GM18502 (cell line): ENCODE results near the gene TUBB4A.
"Not testable (repeated sequence)": the region's sequence is repeated elsewhere in the genome, so short reads cannot be mapped to it uniquely, and the experiment has no call there.

Experiments used
- ATAC-seq: cut with Tn5 transposase; IDR thresholded peaks from one replicate; pipeline ENCODE4 v1.9.1; 2021; ENCODE audit warnings: mild to moderate bottlenecking; ENCODE audit not compliant: unreplicated experiment, poor library complexity

TUBB4A gene

GRCh38 chr19:6501740-6502648 is at the start of gene TUBB4A:
TUBB4A (minus strand) TSS chr19:6502309; CDS start chr19:6502212, 97 bp downstream.
- no peak for ATAC-seq

GRCh38 chr19:6551091-6551490 is 49.0 kb upstream of the TUBB4A start:
- no peak for ATAC-seq

DNA sequence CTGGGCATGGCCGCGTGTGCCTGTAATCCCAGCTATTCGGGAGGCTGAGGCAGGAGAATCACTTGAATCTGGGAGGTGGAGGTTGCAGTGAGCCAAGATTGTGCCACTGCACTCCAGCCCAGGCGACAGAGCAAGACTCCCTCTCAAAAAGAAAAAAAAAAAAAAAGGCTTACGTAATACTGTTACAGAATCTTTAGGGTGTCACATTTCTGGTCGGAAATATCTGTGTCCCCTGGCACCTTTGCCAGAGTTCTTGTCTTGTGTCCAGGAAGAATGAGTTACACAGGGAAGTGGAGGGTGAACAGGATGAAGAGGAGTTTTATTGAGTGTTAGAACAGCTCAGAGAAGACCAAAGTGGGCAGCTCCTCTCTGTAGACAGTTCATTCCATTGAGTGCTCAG is 48.6 kb upstream of the TUBB4A start:
- not testable (repeated sequence) for ATAC-seq

DNA sequence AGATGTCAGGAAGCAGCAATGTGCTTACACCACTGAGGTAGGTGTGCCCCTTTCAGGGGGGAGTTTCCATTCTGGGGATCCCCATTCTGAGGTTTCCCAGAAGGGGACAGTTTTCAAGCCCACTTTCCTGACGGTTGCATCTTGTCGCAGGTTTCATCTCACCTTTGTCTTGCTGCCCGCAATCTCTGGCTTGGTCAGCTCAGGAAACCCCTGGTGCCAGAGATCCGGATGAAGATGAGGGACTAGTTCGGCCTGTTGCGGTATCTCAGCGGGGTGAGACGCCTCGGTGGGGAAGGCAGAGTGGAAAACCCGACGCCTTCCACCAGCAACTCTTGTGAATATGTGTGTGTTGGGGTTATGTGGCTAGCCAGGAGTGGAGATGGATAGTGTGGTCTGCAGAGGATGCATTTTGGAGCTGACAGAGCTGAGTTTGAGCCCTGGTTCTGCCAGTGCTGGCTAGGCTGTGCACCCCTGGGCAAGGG is 41.8 kb upstream of the TUBB4A start:
- ATAC-seq, result no peak

DNA sequence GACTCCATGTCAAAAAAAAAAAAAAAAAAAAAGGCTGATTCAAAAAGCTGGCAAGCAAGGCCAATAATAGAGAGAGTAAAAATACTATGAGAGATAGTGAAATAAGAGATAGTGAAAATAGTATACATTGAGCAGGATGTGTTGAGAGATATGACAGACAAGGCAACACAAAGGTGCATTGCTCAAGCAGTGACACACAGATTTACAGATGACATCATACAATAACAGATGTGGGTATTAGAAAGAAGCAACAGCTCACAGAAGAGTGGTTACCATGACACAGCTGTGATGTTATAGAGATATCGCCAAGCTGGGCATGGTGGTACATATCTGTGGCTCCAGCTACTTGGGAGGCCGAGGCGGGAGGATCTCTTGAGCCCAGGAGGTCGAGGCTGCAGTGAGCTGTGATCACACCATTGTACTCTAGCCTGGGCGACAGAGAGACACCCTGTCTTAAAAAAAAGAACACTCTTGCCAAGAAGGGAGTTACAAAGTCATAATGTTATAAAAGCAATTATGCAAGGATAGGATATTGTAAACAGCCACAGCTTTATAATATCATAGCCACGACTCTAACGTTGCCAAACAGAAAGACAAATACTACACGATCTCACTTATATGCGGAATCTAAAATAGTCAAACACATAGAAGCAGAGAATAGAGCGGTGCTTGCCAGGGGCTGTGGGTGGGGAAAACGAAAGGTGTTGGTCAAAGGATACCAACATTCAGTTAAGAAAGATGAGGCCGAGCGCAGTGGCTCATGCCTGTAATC is 39.0 kb upstream of the TUBB4A start:
- ATAC-seq, result no peak

GRCh38 chr19:6539514-6539913 is 37.4 kb upstream of the TUBB4A start:
- no peak for ATAC-seq

GRCh38 chr19:6535558-6536137 is 33.5 kb upstream of the TUBB4A start:
- ATAC-seq, result no peak

DNA sequence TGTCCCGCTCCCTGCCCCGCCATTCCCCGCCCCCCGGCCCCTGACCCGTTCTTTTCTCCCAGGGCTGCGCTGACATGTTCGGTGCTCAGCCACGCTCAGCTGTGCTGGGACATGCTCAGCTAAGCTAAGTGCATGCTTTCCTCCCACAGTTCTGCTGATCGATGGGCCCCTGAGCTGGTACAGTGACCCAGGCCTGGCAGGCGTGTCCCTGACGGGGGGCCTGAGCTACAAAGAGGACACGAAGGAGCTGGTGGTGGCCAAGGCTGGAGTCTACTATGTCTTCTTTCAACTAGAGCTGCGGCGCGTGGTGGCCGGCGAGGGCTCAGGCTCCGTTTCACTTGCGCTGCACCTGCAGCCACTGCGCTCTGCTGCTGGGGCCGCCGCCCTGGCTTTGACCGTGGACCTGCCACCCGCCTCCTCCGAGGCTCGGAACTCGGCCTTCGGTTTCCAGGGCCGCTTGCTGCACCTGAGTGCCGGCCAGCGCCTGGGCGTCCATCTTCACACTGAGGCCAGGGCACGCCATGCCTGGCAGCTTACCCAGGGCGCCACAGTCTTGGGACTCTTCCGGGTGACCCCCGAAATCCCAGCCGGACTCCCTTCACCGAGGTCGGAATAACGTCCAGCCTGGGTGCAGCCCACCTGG is 32.5 kb upstream of the TUBB4A start:
- no peak for ATAC-seq

GRCh38 chr19:6533746-6534418 is 31.8 kb upstream of the TUBB4A start:
- no peak for ATAC-seq

GRCh38 chr19:6533000-6533328 is 30.9 kb upstream of the TUBB4A start:
- no peak for ATAC-seq

- ATAC-seq, result no peak
These were observed 30.3 kb upstream of the TUBB4A start for GRCh38 chr19:6532244-6532999.

DNA sequence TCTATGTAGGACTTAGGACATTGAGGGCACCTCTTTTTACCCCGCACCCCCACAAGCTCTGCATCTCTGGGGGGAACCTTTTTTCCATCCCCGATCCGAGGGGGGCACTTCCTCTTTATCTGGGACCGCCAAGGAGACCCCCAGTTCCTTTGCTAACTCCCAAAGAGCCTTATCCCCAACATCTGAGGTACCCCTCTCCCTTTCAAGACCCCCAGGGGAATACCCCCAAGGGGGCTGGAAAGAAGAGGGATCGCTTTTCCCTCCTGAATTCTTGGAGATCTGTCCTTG is 29.8 kb upstream of the TUBB4A start:
- ATAC-seq, result no peak

GRCh38 chr19:6531163-6531955 is 29.2 kb upstream of the TUBB4A start:
- no peak for ATAC-seq

DNA sequence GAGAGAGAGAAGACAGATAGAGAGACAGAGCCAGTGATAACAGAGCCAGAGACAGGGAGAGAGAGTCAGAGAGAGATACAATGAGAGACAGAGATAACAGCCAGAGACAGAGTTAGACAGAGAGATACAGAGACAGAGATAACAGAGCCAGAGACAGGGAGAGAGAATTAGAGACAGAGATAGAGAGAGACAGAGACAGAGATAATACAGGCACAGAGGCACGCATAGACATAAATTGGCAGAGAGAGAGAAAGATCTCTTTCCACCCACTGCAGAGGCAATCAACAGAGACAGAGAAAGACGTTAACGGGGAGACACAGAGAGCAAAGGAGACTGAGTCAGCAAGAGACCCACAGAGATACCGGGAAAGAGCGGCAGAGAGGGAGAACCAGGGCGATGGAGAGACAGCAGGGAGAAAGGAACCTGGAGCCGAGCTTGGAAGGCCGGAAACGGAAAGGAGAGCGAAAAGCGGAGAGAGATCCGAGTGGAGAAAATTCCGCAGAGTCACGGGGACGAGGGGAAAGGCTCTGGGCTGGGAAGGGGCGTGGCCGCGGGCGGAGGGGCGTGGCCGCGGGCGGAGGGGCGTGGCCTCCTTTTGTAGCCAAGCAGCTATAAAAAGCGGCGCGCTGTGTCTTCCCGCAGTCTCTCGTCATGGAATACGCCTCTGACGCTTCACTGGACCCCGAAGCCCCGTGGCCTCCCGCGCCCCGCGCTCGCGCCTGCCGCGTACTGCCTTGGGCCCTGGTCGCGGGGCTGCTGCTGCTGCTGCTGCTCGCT is 28.5 kb upstream of the TUBB4A start, which contains the start of gene TNFSF9:
TSS of gene TNFSF9 (plus strand) at position 641 of the 777 bp plus-strand sequence. CDS start at position 652, 11 bp downstream.
- ATAC-seq, result no peak

- no peak for ATAC-seq
These were observed 27.9 kb upstream of the TUBB4A start for GRCh38 chr19:6529937-6530385.

DNA sequence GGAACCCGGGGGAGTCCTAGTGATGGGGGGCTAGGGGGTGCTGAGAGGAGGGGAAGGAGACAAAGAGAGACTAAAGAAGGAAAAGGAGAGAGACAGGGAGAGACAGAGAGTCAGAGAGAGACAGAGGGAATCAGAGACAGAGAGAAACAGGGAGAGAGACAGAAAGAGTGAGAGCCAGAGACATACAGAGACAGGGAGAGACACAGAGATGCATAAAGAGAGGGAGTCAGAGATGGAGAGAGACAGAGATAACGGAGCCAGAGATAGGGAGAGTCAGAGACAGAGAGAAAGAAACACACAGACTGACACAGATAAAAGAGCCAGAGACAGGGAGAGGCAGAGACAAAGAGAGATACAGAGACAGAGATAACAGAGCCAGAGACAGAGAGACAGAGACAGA is 27.2 kb upstream of the TUBB4A start:
- ATAC-seq, result no peak

DNA sequence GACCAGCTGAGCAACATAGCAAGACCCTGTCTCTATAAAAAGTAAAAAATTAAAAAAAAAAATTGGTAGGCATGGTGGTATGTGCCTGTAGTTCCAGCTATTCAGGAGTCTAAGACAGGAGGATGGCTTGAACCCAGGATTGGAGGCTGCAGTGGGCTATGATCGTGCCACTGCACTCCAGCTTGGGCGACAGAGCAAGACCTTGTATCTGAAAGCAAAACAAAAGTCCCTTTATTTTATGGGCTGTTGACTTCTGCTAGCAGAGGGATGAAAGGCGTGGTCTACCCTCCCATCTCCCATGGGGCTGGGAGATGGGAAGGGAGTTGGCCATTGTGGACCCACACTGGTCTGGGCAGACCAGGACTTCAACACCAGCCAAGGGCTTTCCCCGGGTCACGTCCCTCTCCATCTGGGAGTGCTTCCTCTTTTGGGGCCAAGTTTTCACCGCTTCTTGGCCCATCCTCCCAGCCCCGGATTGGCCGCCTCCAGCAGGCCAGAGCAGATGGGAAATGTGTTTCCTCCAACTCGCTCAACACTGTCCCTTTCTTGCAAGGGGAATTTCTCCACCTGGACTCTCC is 26.5 kb upstream of the TUBB4A start:
- peak; percentile 9 for ATAC-seq
